ENCODE results near the gene ATP13A2. TPM values are rescaled to one million over a fixed set of nuclear protein-coding genes. Genes with fewer than 3 reads are reported as not detected.

The ATP13A2 gene
- total RNA-seq, 1 donor from 2014 or later: 54.4 TPM

DNA sequence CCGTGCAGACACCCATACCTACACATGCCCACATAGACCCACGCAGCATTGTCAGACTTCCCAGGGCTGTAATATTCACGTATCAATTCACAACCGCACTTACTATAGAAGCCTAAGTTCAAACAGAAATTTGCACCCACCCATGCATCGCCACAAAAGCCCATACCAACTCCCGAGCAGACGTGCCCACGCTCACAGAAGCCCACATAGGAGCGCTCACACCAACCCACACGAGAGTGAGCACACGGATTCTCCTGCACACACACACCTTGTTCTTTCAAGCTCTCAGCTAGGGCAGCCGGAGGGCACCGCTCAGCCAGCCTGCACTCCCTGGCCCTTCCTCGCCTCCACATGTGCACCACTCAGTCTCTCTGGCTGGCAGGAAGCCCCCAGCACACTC is 35.9 kb downstream of the ATP13A2 start:
- Mint-ChIP-seq H3K4me3 (ENCODE audit: unreplicated experiment) (no peak overlapping the region), H3K27ac (ENCODE audit: unreplicated experiment) (peak overlapping the region; percentile 53), H3K9me3 (ENCODE audit: low read depth) (no peaks in the 10 kb centered on the region), H3K27me3 (ENCODE audit: low read depth) (no peaks in the 10 kb centered on the region), H3K4me1 (ENCODE audit: low read depth) (peaks cover 65% of the 10 kb centered on the region), H3K36me3 (ENCODE audit: low read depth) (peaks cover 7% of the 10 kb centered on the region)
- TF ChIP-seq, protein P1, sequence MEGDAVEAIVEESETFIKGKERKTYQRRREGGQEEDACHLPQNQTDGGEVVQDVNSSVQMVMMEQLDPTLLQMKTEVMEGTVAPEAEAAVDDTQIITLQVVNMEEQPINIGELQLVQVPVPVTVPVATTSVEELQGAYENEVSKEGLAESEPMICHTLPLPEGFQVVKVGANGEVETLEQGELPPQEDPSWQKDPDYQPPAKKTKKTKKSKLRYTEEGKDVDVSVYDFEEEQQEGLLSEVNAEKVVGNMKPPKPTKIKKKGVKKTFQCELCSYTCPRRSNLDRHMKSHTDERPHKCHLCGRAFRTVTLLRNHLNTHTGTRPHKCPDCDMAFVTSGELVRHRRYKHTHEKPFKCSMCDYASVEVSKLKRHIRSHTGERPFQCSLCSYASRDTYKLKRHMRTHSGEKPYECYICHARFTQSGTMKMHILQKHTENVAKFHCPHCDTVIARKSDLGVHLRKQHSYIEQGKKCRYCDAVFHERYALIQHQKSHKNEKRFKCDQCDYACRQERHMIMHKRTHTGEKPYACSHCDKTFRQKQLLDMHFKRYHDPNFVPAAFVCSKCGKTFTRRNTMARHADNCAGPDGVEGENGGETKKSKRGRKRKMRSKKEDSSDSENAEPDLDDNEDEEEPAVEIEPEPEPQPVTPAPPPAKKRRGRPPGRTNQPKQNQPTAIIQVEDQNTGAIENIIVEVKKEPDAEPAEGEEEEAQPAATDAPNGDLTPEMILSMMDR (IDR thresholded peaks at IDR 0.05): no peak
- no peak for DNase-seq (ENCODE audit: low spot score)

DNA sequence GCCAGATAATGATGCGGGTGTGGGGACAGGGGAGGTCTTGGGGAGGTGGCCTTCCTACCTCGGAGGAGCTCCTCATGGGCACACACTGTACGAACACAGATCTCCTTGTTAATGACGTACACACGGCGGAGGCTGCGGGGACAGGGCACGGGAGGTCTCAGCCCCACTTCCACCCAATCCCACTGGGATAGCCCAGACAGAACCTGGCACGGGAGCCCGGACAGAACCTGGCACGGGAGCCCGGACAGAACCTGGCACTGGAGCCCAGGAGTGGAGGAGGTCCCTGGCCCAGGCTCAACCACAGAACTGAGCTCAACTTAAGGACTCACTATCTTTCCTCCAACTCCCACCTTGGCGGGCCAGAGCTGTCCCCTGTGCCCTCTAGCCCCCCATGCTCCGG is 36.5 kb downstream of the ATP13A2 start:
- Mint-ChIP-seq H3K4me3 (ENCODE audit: unreplicated experiment) (no peak overlapping the region), H3K27me3 (ENCODE audit: low read depth) (no peaks in the 10 kb centered on the region), H3K36me3 (ENCODE audit: low read depth) (peaks cover 7% of the 10 kb centered on the region), H3K4me1 (ENCODE audit: low read depth) (peaks cover 65% of the 10 kb centered on the region), H3K27ac (ENCODE audit: unreplicated experiment) (no peak overlapping the region), H3K9me3 (ENCODE audit: low read depth) (no peaks in the 10 kb centered on the region)
- no peak for DNase-seq (ENCODE audit: low spot score)
- TF ChIP-seq, protein P1 (IDR thresholded peaks at IDR 0.05): no peak

DNA sequence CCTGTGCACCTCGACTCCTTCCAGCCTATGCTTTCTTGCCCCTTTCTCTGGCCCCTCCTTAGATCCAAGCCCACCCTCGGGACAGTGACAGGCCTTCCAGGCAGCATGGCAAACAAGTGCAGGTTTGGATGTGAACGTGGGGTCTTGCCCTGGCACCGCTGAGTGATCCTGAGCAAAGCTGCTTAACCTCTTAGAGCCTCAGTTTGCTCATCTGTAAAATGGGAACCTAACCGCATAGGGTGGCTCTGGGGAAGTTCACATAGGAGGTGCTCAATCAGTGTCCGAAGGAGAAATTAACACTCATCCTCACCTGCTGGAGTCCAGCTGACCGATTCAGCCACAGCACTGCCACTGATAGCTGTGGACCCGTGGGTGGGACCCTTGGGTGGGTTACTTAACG is 38.5 kb downstream of the ATP13A2 start:
- Mint-ChIP-seq H3K27ac (ENCODE audit: unreplicated experiment) (peak overlapping the region; percentile 71), H3K4me1 (ENCODE audit: low read depth) (peaks cover 56% of the 10 kb centered on the region), H3K27me3 (ENCODE audit: low read depth) (no peaks in the 10 kb centered on the region), H3K9me3 (ENCODE audit: low read depth) (no peaks in the 10 kb centered on the region), H3K36me3 (ENCODE audit: low read depth) (peaks cover 7% of the 10 kb centered on the region), H3K4me3 (ENCODE audit: unreplicated experiment) (no peak overlapping the region)
- DNase-seq (ENCODE audit: low spot score): no peak
- TF ChIP-seq, protein P1 (IDR thresholded peaks at IDR 0.05): no peak

DNA sequence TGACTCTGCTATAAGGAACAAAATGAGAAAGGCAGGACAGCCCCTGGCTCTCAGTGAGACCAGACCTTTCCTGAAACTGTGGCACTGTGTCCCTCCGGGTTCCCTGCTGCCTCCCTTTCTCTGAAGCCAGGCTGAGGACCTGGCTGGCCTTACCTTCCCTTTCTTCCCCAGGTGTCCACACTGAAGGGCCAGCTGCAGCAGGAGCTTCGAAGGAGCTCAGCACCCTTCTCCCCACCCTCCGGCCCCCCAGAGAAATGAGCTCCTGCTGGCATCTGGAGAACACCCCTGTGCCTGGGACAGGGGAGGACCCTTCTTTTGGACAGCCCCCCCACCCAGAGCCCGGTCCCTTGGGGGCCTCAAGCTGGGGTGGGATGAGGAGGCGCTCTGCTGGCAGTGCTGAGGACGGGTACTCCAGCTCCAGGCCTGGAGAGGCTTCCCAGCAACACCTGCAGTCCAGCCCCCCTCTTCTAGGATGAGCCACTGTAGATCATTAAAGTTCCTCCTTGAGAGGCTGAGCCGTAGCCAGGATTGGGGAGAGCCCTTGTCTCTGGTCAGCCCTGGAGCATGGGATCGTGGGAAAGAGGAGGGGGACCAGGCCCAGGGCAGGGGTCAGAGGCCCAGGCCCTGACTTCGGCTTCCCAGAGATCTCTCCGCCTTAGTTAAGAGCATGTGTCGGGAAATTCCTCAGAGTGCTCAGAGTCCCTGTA is 39.4 kb downstream of the ATP13A2 start:
- Mint-ChIP-seq H3K9me3 (ENCODE audit: low read depth) (no peaks in the 10 kb centered on the region), H3K36me3 (ENCODE audit: low read depth) (peaks cover 5% of the 10 kb centered on the region), H3K27ac (ENCODE audit: unreplicated experiment) (peak overlapping the region; percentile 71), H3K27me3 (ENCODE audit: low read depth) (no peaks in the 10 kb centered on the region), H3K4me3 (ENCODE audit: unreplicated experiment) (no peak overlapping the region), H3K4me1 (ENCODE audit: low read depth) (peaks cover 54% of the 10 kb centered on the region)
- TF ChIP-seq, protein P1 (IDR thresholded peaks at IDR 0.05): no peak
- no peak for DNase-seq (ENCODE audit: low spot score)

GRCh38 chr1:16971341-16972188 is 40.2 kb downstream of the ATP13A2 start:
- no peaks in the 10 kb centered on the region for H3K9me3 Mint-ChIP-seq (ENCODE audit: low read depth)
- peaks cover 4% of the 10 kb centered on the region for H3K36me3 Mint-ChIP-seq (ENCODE audit: low read depth)
- DNase-seq (ENCODE audit: low spot score): no peak
- TF ChIP-seq, protein P1 (IDR thresholded peaks at IDR 0.05): no peak
- peaks cover 57% of the 10 kb centered on the region for H3K4me1 Mint-ChIP-seq (ENCODE audit: low read depth)
- peak overlapping the region; percentile 71 for H3K27ac Mint-ChIP-seq (ENCODE audit: unreplicated experiment)
- H3K27me3 Mint-ChIP-seq (ENCODE audit: low read depth): no peaks in the 10 kb centered on the region
- H3K4me3 Mint-ChIP-seq (ENCODE audit: unreplicated experiment): no peak overlapping the region

Measured in chondrocyte (in vitro differentiated cells).